ELR (cell line): ENCODE results near the gene PALS2.

Experiments
- DNase-seq: peaks from one replicate; pipeline ENCODE4 v3.0.0-alpha.2; 2015; ENCODE audit warnings: low read depth

PALS2 gene

GRCh38 chr7:24587853-24588252, 14.6 kb downstream of the PALS2 start:
- DNase-seq: peak; percentile 37

- DNase-seq: no peak
Measured at GRCh38 chr7:24591152-24591551, 17.9 kb downstream of the PALS2 start.

- DNase-seq: no peak
Measured at GRCh38 chr7:24595671-24596418, 22.6 kb downstream of the PALS2 start.

- DNase-seq: no peak
Measured at GRCh38 chr7:24597014-24597413, 23.8 kb downstream of the PALS2 start.

GRCh38 chr7:24601600-24601999, 28.3 kb downstream of the PALS2 start:
- DNase-seq: no peak

GRCh38 chr7:24602860-24603456, 29.7 kb downstream of the PALS2 start:
- DNase-seq: no peak

- DNase-seq: no peak
Measured at GRCh38 chr7:24604630-24605029, 31.4 kb downstream of the PALS2 start.

GRCh38 chr7:24608504-24608903, 35.3 kb downstream of the PALS2 start:
- DNase-seq: no peak

- peak; percentile 40 for DNase-seq
Measured at GRCh38 chr7:24609059-24609458, 35.8 kb downstream of the PALS2 start.

- no peak for DNase-seq
Measured at GRCh38 chr7:24609570-24609969, 36.3 kb downstream of the PALS2 start.

- DNase-seq: no peak
Measured at GRCh38 chr7:24611130-24611529, 37.9 kb downstream of the PALS2 start.

GRCh38 chr7:24617957-24618616, 44.8 kb downstream of the PALS2 start:
- no peak for DNase-seq

GRCh38 chr7:24619978-24620377, 46.7 kb downstream of the PALS2 start:
- DNase-seq: no peak

GRCh38 chr7:24622646-24623182, 49.5 kb downstream of the PALS2 start:
- no peak for DNase-seq
